ENCODE results near the gene CBX8.

CBX8 gene

GRCh38 chr17:79818026-79818758 is 21.3 kb upstream of the CBX8 start:
- no peak for DNase-seq

DNA sequence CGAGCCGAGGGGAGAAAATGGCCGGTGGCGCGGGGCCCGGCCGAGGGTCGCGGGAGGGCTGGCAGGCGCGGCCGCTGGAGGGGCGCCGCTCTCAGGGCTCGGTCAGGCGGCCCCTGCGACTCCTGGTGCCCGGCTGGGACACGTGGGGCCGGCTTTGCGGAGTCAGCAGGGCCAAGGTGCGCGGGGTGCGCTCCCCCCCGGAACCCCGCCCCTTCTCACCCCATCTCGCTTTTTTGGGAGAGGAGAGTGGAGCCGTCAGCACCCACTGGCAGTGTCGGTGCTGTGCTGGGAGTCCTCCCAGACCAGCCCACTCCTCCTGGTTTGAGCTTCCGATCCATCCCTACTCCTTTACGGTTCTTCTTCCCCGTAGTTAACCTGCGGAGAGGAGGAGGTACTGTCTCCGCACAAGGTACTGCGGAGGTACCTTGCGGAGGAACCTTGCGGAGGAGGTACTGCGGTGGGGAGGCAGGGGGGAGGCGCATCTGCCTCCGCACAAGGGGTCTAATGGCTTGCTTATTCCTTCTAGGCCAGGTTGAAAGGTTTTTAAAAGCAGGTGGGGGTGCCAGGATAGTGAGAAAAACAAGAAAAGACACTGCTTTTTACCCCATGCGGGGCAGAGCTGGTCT is 19.1 kb upstream of the CBX8 start:
- DNase-seq = no peak

DNA sequence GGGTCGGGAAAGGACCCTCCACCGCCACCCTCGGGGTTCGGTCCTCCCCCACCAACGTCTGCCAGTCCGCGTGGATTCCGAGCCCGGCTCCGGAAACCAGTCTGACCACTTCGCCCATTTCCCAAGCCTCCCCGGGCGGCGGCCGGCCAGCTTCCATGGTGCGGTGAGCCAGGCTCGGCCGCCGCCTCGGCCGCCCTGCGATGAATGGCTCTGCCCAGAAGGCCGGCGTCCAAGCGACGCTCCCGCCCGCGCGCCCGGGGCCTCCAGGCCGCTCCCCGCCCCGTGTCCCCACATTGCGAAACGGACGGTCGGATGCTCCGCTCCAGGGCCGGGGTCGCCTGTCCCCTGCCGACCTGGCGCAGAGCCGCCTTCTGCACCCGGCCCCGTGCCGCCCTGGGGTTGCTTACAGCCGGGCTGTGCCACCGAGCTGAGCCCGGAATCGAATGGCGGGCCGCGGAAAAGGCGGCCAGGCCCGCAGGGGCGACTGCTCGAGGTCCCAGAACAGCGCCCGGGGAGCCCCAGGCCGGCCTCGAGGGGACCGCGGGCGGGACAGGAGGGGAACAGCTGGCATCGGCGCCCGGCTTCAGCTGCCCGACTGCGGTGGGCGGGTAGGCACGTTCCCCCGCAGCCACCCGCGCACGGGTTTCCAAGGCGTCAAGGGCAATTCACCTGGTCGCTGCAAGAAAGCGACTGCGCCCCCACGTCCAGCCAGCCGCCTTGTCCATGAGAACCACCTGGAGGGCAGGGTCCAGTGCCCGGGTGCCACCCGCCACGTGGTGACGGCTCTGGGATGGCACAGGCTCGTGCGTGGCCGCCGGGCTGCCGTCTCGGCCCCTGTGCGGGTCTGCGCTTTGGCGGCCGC is 18.3 kb upstream of the CBX8 start:
- no peak for DNase-seq

GRCh38 chr17:79814127-79814973 is 17.5 kb upstream of the CBX8 start:
- no peak for DNase-seq

DNA sequence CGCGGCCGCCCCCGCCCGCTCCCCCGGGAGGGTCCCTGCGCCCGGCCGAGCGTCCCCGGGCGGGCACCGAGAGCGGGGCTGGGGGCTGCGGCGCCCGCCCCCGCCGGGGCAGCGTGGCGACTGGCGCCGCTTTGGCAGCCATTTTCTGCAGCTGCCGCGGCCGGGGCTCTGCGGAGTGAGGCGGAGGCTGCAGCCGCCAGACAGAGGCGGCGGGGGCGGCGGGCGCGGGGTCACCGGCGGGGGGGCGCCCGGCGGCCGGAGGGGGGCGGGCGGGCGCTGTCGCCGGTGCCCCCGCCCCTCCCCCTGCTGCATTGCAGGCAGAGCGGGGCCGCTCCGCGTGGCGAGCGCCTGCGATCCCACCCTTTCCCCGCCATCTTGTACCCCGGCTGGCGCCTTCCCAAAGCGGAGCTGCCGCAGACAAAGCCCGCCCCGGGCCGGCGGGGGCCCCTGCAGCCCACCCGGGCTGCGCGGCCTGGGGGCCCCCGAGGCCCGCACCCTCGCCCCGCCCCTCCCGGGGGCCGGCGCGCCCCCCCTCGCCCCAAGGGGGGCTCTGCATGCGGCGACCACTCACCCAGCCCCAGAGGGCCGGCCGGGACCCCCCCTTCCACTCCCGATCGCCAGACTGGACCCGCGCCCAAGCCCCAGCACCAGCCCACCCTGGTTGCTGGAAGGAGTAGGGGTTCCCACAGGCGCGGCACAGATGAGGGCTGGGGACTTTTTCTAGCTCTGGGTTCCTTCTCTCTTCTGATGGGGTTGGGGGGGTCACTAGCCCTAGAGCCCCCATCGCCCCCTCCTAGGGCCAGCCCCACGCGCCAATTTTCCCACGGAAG is 16.6 kb upstream of the CBX8 start:
- no peak for DNase-seq

DNA sequence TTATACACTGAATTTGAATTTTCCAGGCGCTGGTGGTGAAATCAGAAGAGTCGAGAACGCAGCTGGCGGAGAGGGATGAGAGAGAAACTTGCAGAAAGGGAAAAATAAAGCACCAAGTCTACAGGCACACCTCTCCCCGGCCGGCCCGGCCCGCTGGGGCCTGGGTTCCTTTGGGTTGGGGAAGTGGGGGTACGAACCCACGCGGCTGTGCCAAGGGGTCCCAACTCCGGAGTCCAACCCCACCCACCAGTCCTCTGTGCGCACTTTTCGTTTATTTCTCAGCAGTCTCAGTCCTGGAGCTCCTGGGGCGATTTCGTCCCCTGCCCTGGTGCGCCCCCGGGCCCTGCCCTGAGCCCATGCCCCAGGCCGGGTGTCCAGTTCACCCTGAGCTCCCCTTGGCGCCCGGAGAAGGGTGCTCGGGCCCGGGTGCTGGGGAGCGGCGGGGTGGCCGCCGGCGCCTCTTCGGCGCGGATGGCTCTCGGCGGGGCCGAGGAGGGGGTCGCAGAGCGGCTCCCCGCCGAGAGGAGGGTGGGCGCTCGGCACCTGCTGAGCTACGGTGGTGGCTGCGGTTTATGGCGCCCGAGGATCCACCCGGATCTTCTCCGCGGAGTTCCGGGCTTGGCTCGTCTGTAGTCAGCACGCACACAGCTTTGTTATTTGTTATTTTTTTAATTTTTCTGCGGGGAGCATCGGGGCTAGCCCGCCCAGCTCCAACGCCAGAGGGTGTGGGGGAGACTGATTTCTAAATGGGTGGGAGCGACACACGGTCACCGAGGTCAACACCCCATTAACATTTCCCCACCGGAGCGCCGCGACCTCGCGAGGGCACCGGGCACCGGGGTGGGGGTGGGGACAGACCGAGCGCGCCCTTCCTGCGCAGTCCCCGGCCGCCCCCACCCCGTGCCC is 15.7 kb upstream of the CBX8 start:
- DNase-seq = no peak

DNA sequence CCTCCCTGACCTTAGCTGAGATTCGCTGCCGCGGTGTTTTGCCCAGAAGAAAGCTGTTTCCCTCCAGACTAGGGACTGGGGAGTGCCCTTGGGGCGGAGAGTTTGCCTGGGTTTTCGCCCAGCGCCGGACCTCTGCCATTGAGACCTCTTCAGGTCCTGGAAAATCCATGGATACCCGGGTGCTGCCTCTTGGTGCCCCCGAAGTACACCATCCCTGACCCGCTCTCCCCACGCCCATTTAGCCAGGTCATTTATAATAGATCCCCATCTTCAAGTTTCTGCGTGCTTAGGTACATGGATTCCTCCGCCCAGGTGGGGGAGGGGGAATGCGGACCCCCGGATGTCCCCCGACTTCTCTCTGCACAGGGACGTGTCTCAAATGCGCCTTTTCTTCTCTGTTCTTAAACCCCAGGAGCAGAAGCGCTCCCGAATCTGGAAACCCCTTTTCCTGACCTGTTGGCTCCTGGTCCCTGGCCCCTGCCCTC is 15.0 kb upstream of the CBX8 start:
- DNase-seq = no peak

DNA sequence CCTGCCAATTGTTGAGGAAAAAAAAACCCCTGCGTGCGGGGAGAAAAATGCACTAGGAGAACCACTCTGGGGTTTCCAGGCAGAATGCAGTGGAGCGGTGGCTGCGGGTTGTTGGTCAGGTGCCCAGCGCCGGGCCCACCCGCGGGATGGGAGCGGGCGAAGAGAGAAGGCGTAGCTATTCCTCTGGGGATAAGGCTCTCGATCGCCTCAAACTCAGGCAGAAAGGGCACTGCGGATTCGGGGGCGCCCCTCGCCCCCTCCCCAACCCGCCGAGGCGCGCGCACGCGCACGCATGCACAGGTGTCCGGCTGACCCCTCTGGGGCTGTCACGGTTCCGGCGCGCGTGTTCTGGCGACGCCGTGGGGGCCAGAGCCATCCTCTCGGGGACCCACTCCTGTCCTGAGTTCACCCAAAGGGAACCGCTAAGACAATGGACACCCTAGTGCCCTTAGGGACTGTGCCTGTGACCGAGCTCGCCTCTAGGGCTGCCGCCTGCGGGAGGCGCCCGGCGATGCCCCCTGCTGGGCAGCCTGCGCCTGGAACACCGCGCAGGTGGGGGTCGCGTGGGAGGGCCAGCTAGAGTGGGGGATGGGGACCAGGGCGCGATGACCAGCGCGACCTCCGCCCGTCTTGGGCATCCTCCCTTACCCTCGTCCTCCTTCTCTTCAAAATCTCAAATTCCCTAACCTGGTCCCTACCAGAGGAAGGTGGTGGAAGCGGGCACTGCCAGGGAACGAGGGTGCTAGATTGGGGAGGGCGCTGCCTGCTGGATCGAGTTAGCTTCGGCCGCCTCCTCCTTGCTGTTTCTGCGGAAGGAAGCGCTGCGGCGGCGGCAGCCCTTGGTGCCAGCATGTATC is 14.4 kb upstream of the CBX8 start:
- DNase-seq = no peak

- DNase-seq = peak; percentile 94
Observed at GRCh38 chr17:79810130-79811010, 13.5 kb upstream of the CBX8 start.

DNA sequence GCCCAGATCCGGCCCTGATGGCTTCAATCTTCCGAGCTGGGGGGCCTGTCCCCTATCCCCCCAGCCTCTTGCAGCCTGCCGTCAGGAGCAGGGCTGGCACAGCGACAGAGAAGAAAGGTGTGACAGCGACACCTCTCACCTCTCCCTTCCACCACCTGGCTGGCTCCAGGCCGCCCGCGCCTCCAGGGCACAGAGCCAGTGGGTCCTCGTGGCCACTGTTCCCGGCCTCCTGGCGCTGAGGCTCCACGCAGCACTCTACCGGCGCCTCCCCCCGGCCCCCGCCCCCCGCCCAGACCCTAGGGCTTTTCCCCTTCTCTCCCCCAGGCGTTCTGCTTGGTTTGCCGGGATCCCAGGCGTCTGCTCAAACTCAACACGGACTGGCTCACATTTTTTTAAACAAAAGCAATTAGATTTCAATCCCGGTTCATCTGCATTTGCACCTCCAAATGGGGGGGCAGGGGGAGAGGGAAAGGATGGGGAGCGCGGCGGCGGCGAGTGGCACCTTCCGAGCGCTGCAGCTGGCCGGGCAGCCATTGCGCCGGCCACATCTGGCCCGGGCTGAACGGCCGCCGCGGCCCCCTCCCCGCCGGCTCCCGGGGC is 12.8 kb upstream of the CBX8 start:
- no peak for DNase-seq

DNA sequence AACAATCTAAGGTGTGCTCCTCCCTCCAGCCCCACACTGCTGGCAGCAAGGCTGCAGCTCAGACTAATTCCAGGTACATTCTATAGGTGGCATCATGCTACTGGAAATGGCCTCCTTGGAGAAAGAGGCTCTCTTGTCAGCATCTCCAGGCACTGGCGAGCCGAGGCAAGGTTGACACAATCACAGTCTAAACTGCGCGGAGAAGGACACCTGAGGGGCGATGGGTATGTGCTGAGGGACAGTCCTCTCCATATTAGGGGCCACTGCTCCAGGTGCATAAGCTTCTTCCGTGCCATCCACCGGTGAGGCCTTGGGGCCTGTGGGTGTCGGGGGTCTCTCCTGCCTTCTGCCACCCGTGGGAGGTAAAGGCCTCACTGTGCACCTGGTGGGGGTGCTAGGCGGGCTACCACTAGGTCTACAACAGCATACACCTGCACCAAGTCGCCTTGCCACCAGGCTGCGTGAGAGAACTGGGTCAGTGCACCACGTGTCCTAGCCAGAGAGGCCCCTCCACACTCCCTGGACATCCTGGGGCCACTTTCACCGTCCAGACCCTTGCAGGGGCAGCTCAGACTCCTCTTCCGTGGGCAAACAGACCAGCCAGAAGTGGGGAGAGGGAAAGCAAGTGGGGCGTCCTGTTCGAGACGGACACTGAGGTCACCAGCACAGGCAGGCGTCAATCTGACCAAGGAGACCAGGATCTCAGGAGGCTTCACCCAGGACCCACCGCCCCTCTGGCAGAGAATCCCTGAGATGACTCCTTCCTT is 12.1 kb upstream of the CBX8 start:
- DNase-seq = no peak

DNA sequence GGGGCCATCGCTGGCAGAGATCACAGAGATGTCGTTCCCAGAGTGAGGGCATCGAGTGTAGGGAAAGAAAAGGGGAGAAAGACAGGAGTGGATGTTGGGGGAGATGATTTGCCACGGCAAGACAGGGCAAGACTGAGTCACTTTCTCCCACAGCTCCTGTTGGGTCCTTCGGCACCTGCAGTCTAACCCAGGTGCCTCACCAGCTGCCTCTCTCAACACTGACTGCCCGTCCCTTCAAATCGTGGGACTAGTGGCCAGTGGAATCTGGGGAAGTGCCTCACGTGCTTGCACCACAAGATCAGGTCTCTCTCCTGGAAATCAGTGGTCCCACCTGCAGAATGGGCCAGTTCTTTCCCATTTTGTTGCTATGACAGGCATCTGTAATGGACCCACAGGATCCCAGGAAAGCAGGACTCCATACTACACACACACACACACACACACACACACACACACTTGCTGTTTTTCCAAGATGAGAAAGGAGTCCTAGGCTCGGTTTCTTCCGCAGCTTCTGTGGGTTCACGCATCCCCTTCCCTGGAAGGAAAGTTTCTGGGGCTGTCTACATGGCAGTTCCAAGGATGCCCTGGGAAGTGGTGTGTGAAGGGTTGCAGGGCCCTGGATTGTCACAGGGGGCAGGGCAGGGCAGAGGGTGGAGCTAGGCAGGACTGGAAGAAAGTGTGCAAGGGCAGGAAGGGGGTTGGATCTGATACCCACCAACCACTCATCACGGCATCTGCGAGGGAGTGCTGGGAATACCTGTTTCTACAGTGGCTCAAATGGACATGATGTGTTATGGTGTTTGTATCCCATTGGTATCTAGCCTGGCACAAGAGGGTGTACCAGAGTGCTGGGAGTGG is 10.2 kb upstream of the CBX8 start:
- no peak for DNase-seq

DNA sequence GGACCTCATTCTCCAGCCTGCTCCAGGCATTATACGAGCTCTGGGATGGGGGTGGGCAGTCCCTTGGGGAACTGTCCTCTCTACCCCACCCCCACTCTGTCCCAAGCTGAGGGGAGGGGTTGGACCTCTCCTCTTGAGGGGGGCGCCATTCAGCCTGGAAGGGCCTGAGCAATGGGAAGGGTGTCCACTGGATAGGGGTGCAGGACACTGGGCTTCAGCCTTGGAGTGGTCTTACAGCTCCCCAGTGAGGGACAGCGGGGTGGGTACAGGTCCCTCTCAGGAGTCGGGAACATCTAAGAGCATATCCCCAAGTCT is 9.5 kb upstream of the CBX8 start:
- no peak for DNase-seq

GRCh38 chr17:79804856-79805696 is 8.2 kb upstream of the CBX8 start:
- no peak for DNase-seq

DNA sequence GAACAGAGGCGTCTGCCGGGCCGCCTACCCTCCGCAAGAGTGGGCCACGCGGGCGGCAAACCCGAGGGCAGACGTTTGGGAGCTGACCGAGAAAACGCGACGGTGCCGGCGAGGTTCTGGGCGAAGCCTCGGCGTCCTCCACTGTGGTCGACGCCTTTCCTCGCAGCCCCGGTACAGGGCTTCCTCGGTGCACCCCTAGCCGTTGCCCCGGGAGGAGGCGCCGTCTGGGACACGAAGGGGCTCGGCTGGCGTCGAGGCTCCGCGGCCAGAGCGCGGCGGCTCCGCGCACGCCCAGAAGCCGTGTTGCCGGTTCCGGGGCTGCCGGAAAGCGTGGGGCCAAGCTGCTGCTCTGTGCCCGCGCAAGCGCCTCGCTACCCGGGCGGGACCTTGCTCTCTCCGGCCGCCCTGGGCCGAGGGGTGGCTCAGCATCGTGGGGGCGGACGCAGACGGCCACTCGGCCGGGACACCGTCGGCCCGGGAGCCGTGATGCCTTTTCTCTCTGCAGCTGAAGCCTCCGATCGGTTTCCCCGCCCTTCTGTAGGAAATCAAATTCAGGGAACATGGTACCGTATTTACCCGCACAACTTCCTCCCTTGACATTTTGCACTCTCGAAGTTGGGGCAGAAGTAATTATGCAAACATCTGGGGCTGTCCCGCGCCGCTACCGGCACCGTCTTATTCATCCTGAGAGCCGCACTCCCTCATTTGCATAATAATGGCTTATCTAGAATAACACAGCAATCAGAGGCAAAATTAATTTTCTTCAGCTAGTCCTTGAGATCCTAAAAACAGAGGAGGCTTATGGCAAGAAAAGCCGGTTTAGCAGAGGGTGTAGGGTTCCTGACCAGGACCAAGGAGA is 7.3 kb upstream of the CBX8 start:
- peak; percentile 89 for DNase-seq
